GM18505 (cell line): ENCODE measurements around the gene NFYA.

ENCODE experiments used
- ATAC-seq: cut with Tn5 transposase; IDR thresholded peaks from one replicate; pipeline ENCODE4 v1.9.1; 2021; ENCODE audit not compliant: unreplicated experiment
- POLR2A ChIP-seq: IDR thresholded peaks from 4 replicates; pipeline ENCODE4 v1.6.1; 2011; ENCODE audit warnings: borderline replicate concordance; ENCODE audit not compliant: insufficient read depth, insufficient read length; ENCODE audit errors: extremely low read depth

NFYA gene

GRCh38 chr6:41039060-41039998, 33.4 kb upstream of the NFYA start, which contains the start of gene UNC5CL:
Gene UNC5CL, minus strand, starts transcription at chr6:41039221. Its CDS starts 4,147 bp downstream, at chr6:41035074.
- no peak for ATAC-seq
- no peak for TF ChIP-seq POLR2A

GRCh38 chr6:41040101-41040939, 32.5 kb upstream of the NFYA start:
- TF ChIP-seq POLR2A: no peak
- no peak for ATAC-seq

- no peak for ATAC-seq
- no peak for TF ChIP-seq POLR2A
Measured at GRCh38 chr6:41040940-41041536, 31.7 kb upstream of the NFYA start.

GRCh38 chr6:41042226-41043055, 30.3 kb upstream of the NFYA start, which contains the start of gene TSPO2:
Gene TSPO2, plus strand, starts transcription at chr6:41042467. Its CDS starts 519 bp downstream, at chr6:41042986.
- no peak for ATAC-seq

GRCh38 chr6:41043151-41043550, 29.6 kb upstream of the NFYA start:
- no peak for ATAC-seq
- TF ChIP-seq POLR2A: no peak

More at GRCh38 chr6:41042226-41043055, 30.3 kb upstream of the NFYA start, which contains the start of gene TSPO2:
- no peak for TF ChIP-seq POLR2A

- no peak for TF ChIP-seq POLR2A
- ATAC-seq: no peak
Measured at GRCh38 chr6:41045664-41046063, 27.1 kb upstream of the NFYA start.

- ATAC-seq: no peak
- TF ChIP-seq POLR2A: no peak
Measured at GRCh38 chr6:41046084-41046483, 26.7 kb upstream of the NFYA start.

GRCh38 chr6:41047306-41047705, 25.5 kb upstream of the NFYA start:
- TF ChIP-seq POLR2A: no peak
- no peak for ATAC-seq

GRCh38 chr6:41047745-41048732, 24.7 kb upstream of the NFYA start:
- no peak for TF ChIP-seq POLR2A
- no peak for ATAC-seq

GRCh38 chr6:41049521-41049920, 23.3 kb upstream of the NFYA start:
- no peak for TF ChIP-seq POLR2A
- ATAC-seq: no peak

- no peak for ATAC-seq
- no peak for TF ChIP-seq POLR2A
Measured at GRCh38 chr6:41049955-41050354, 22.8 kb upstream of the NFYA start.
